ENCODE data around the gene SIRT1. TPM values are rescaled to one million over a fixed set of nuclear protein-coding genes. Genes with fewer than 3 reads are reported as not detected.

SIRT1 gene
- total and polyA plus RNA-seq, 9 of the 15 experiments (the other 6 are each of a cell fraction or from before 2014, with no cell fraction given): 7.8 to 25.8 (median 19.1) TPM

GRCh38 chr10:67914777-67915340 is 30.4 kb downstream of the SIRT1 start:
- H3K27me3 ChIP-seq (ENCODE audit: control insufficient read depth in 2 of 2, insufficient read depth in 2 of 2, low read length in 2 of 2): no peaks in the 10 kb centered on the region
- ChIA-PET POLR2A (interaction anchor here (0.7 to 1.0 kb wide), 2 partner anchors 12 to 21 kb away, joined by 3 to 6 read pairs; no protein-coding TSS in a partner anchor), CTCF (ENCODE audit: low intra/inter-chr PET ratio) (no interaction called here)
- H3K9me3 ChIP-seq (replicated peaks; ENCODE audit: control insufficient read depth, insufficient read depth, low read depth, low read length): no peaks in the 10 kb centered on the region
- ATAC-seq: no peak; the same call in 1 of the 3 replicates
- no peak overlapping the region for H3K27ac ChIP-seq (ENCODE audit: extremely low read depth, low read depth, low read length)
- in situ Hi-C loops (cut with MboI): no loop called here
- H3K4me2 ChIP-seq (ENCODE audit: insufficient read depth, low read length): no peak overlapping the region
- 97% methylated on average over 8 of the region's 8 CpGs for WGBS (ENCODE audit: insufficient coverage, low coverage, missing lambda C conversion rate)
- no peaks in the 10 kb centered on the region for H3K9me1 ChIP-seq (ENCODE audit: control insufficient read depth, insufficient read depth, low read length)
- no peaks in the 10 kb centered on the region for H4K20me1 ChIP-seq (replicated peaks; ENCODE audit: control insufficient read depth, insufficient read depth, low read length)
- H3K4me3 ChIP-seq: no peak overlapping the region
- H2AFZ ChIP-seq (ENCODE audit: low read depth, low read length): no peak overlapping the region
- peaks cover 86% of the 10 kb centered on the region for H3K36me3 ChIP-seq (ENCODE audit: control insufficient read depth, insufficient read depth, low read length)
- no TSS peak for BruUV-seq (replicated peaks)
- H3K79me2 ChIP-seq (ENCODE audit: control insufficient read depth, insufficient read depth, low read length): no peaks in the 10 kb centered on the region
- TF ChIP-seq POLR3G (IDR thresholded peaks at IDR 0.05; ENCODE audit: extremely low read depth, insufficient read length, insufficient replicate concordance): no peak
- no peak for TF ChIP-seq NFIC (IDR thresholded peaks at IDR 0.05)
- no peak for TF ChIP-seq ZBTB49 (CRISPR knock-in tag; IDR thresholded peaks at IDR 0.05; ENCODE audit: borderline replicate concordance)
- TF ChIP-seq ZNF695 (CRISPR knock-in tag; IDR thresholded peaks at IDR 0.05): no peak
- TF ChIP-seq NCOR1 (IDR thresholded peaks at IDR 0.05): no peak
- TF ChIP-seq ZNF263 (CRISPR knock-in tag; IDR thresholded peaks at IDR 0.05; ENCODE audit: borderline replicate concordance): no peak
- TF ChIP-seq ZNF644 (tag; IDR thresholded peaks at IDR 0.05; ENCODE audit: low read depth): no peak
- TF ChIP-seq NR2F6 (CRISPR knock-in tag; IDR thresholded peaks at IDR 0.05): no peak
- no peak for TF ChIP-seq ZC3H11A (IDR thresholded peaks at IDR 0.05; ENCODE audit: low read depth, low read length)
- no peak for TF ChIP-seq WHSC1 (IDR thresholded peaks at IDR 0.05; ENCODE audit: low read length)
- no peak for TF ChIP-seq ZBTB43 (CRISPR knock-in tag; IDR thresholded peaks at IDR 0.05)
- TF ChIP-seq ZNF184 (CRISPR knock-in tag; IDR thresholded peaks at IDR 0.05): no peak
- no peak for TF ChIP-seq PREB (CRISPR knock-in tag; IDR thresholded peaks at IDR 0.05)
- TF ChIP-seq GATAD2A (IDR thresholded peaks at IDR 0.05): no peak
- no peak for TF ChIP-seq ID3 (CRISPR knock-in tag; IDR thresholded peaks at IDR 0.05)
- no peak for TF ChIP-seq ID3 (tag; IDR thresholded peaks at IDR 0.05)
- no peak for TF ChIP-seq ETV5 (CRISPR knock-in tag; IDR thresholded peaks at IDR 0.05; ENCODE audit: low read depth)
- DNase-seq (ENCODE audit: extremely low read depth in 1 of 4, low spot score in 3 of 4): no peak
- no peak overlapping the region for H3K9ac ChIP-seq (ENCODE audit: insufficient read depth in 1 of 2, low read depth in 2 of 2, low read length in 2 of 2)
- H3K4me1 ChIP-seq (replicated peaks in 1 of 2; ENCODE audit: control insufficient read depth in 2 of 2, insufficient read depth in 2 of 2, low read length in 2 of 2): no peaks in the 10 kb centered on the region
- intact Hi-C loops (cut with micrococcal nuclease): no loop called here
- no peak for FAIRE-seq

Data from K562 (cell line).